Tibial nerve (tissue), 3 donors: ENCODE results near the gene NEK10.

Experiments
- POLR2A ChIP-seq, 2 donors: fragments of 450-650 bp; IDR thresholded peaks; one replicate each; pipeline ENCODE4 v1.6.1; 2017; ENCODE audit warnings: antibody characterized with exemption in 2 of 2, mild to moderate bottlenecking in 2 of 2, moderate library complexity in 2 of 2
- TF ChIP-seq, protein P1 (sequence below), 5 experiments: fragments of 200-600 bp in 3 of 5; fragments of 450-650 bp in 2 of 5; sonication (generic) in 3 of 5; IDR thresholded peaks; one replicate each; pipeline ENCODE4 v1.5.1; 2016 to 2019; ENCODE audit warnings: antibody characterized with exemption in 5 of 5, mild to moderate bottlenecking in 3 of 5, moderate library complexity in 2 of 5

GRCh38 chr3:27356976-27357375, 12.2 kb downstream of the NEK10 start:
- TF ChIP-seq POLR2A (IDR thresholded peaks at IDR 0.05), result no peak
- TF ChIP-seq, protein P1, sequence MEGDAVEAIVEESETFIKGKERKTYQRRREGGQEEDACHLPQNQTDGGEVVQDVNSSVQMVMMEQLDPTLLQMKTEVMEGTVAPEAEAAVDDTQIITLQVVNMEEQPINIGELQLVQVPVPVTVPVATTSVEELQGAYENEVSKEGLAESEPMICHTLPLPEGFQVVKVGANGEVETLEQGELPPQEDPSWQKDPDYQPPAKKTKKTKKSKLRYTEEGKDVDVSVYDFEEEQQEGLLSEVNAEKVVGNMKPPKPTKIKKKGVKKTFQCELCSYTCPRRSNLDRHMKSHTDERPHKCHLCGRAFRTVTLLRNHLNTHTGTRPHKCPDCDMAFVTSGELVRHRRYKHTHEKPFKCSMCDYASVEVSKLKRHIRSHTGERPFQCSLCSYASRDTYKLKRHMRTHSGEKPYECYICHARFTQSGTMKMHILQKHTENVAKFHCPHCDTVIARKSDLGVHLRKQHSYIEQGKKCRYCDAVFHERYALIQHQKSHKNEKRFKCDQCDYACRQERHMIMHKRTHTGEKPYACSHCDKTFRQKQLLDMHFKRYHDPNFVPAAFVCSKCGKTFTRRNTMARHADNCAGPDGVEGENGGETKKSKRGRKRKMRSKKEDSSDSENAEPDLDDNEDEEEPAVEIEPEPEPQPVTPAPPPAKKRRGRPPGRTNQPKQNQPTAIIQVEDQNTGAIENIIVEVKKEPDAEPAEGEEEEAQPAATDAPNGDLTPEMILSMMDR (IDR thresholded peaks at IDR 0.05), result no peak
